WERI-Rb-1 (cell line): ENCODE data around the gene AMBRA1.
A peak's percentile ranks its signal among the peaks of the same experiment; 100 is the strongest.

ENCODE experiments used
- DNase-seq: peaks from one replicate; pipeline ENCODE4 v3.0.0-alpha.2; 2020
- H3K27ac ChIP-seq: fragments of 250-450 bp; sonication (Bioruptor Pico); 2 replicates; pipeline ENCODE4 v1.5.1; 2020; ENCODE audit warnings: mild to moderate bottlenecking, moderate library complexity
- H3K27me3 ChIP-seq: fragments of 250-450 bp; sonication (Bioruptor Pico); 2 replicates; pipeline ENCODE4 v1.5.1; 2021; ENCODE audit warnings: mild to moderate bottlenecking, low read depth, moderate library complexity; ENCODE audit not compliant: insufficient read depth, severe bottlenecking
- H3K36me3 ChIP-seq: fragments of 250-450 bp; sonication (Bioruptor Pico); 2 replicates; pipeline ENCODE4 v1.5.1; 2020; ENCODE audit warnings: mild to moderate bottlenecking, moderate library complexity
- H3K4me3 ChIP-seq: 2 replicates; pipeline ENCODE4 v1.5.1; 2011; ENCODE audit warnings: low read depth, mild to moderate bottlenecking, control low read depth, low read length
- H3K9me3 ChIP-seq: fragments of 250-450 bp; sonication (Bioruptor Pico); 2 replicates; pipeline ENCODE4 v1.5.1; 2021; ENCODE audit warnings: mild to moderate bottlenecking, moderate library complexity; ENCODE audit not compliant: severe bottlenecking
- CTCF ChIP-seq: IDR thresholded peaks from 2 replicates; pipeline ENCODE4 v1.5.1; 2011; ENCODE audit warnings: low read depth, mild to moderate bottlenecking, control low read depth, inconsistent platforms, low read length

Gene AMBRA1

DNA sequence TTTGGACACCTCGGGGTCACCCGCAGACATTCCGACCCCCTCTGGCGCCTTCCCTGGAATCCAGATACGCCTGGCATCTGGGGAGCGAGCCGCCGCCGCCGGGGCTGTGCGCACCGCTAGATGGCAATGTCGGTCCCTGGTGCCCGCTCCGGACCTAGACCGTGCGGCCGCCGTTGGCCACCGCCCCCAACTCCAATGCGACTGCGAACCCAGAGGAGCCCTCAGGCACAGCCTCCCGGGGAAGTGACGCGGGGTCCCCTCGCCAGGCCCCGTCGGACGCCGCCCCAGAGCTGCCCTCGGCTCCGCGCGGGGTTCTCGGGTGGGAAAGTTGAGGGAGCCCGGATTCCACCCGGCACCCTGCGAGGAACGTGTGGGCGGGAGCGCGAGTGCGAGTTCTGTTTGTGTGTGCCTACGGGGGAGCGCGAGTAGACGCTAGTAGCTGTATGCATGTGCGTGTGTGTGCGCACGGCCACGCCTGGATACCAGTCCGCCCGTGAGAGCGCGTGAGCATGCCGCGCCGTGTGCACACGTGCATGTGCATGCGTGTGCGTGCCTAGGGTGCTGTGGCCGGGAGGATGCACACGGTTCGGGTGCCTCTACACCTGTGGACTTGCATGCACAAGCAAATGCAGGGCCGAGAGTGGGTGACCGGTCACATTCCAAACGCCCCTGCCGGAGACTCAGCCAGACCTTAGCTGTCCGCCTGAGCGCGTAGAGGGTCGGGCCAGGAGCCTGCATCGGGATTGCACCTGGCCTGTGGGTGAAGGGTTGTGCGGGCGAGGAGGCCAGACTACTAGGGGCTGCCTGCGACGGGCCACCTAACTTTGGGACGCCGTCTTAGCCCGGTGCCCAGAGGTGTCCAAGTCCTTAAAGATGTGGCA is 204.1 kb downstream of the AMBRA1 start:
- peaks cover 8% of the 10 kb centered on the region for H3K27me3 ChIP-seq
- no peaks in the 10 kb centered on the region for H3K9me3 ChIP-seq
- DNase-seq = peak; percentile 85
- H3K4me3 ChIP-seq = peak overlapping the region; percentile 59
- TF ChIP-seq CTCF = peak; percentile 84
- no peaks in the 10 kb centered on the region; the same call in 1 of the 2 replicates for H3K36me3 ChIP-seq
- H3K27ac ChIP-seq = 0 out of 2 replicates have a peak overlapping the region, but pooled peaks have one; percentile 28

DNA sequence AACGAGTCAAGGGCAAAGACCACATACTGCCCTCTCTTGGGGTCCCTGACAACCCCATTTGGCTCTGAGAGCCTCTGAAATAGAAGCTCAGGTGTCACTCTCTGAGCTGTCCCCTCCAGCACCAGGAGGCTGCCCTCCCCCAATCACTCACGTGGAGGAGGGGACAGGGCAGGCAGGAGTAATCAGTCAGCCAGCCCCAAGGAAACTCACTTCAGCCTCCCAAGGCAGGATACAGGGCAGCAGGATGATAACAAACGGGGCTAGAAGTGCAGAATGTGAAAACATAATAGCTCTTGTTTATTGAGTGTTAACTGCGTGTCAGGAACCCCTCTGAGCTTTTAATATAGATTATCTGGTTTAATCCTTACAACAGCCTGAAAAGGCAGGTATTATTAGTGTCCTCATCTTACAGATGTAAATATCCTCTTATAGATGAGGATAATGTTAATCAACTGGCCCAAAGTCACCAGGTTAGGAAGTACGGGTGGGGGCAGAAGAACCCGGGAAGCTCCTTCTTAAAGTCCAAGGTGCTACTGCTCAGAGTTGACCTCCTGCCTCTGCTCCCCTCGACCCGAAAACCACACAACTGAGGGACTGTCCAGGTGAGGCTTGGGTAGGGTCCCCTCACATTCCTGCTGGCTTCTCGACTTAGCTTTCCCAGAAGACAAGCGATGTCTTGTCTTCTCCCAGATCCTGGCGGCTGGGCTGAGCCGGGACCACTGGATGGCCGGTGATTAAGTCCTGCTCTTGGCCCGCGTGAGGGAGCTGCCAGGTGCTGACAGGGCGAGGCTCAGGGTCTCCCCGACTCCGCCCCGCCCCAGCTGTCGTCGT is 205.0 kb downstream of the AMBRA1 start:
- Histone ChIP-seq H3K27ac (peak overlapping the region; percentile 28; the same call in 1 of the 2 replicates), H3K4me3 (peak overlapping the region; percentile 25), H3K27me3 (peaks cover 8% of the 10 kb centered on the region), H3K9me3 (no peaks in the 10 kb centered on the region), H3K36me3 (peaks cover 2% of the 10 kb centered on the region; the same call in 1 of the 2 replicates)
- peak; percentile 60 for DNase-seq
- no peak for TF ChIP-seq CTCF

DNA sequence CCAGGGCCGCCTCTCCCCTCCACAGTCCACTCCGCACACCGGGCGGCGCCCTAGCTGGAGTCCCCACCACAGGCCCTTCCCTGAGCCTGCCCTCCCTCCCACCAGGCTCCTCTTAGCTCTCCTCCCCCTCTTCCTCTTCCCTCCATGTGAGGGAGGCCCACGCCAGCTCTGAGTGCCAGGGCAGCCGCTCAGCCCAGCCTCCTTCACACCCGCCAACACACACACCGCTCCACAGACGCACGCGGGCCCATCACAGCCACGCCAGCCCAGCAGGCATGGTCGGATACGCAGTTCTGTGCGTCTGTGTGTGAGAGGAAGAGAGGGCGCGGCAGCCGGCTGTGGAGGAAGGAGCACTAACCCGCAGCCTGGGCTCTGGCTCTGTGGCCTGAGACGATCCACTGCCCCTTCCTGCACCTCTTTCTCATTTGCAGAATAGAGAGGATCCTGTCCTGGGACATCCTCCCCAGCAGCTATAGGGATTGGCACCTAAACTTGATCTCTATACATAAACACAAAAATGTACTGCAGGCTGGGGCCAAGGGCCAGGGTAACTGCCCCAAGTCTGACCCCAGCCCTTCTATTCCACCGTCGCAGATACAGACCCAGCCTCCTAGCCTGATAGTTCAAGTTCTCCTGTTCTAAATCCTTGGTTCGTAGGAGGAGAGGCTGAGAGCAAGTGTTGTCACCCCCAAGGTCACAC is 205.8 kb downstream of the AMBRA1 start:
- no peak overlapping the region for H3K27ac ChIP-seq
- peak; percentile 42 for DNase-seq
- peaks cover 8% of the 10 kb centered on the region for H3K27me3 ChIP-seq
- no peak for TF ChIP-seq CTCF
- H3K9me3 ChIP-seq = no peaks in the 10 kb centered on the region
- peaks cover 9% of the 10 kb centered on the region for H3K36me3 ChIP-seq
- H3K4me3 ChIP-seq = no peak overlapping the region; the same call in 1 of the 2 replicates

GRCh38 chr11:46387456-46387855 is 206.4 kb downstream of the AMBRA1 start:
- no peaks in the 10 kb centered on the region for H3K9me3 ChIP-seq
- no peak overlapping the region for H3K27ac ChIP-seq
- peaks cover 8% of the 10 kb centered on the region for H3K27me3 ChIP-seq
- H3K4me3 ChIP-seq = no peak overlapping the region
- peaks cover 14% of the 10 kb centered on the region for H3K36me3 ChIP-seq
- no peak for TF ChIP-seq CTCF
- DNase-seq = peak; percentile 6

GRCh38 chr11:46386674-46387073 is 207.1 kb downstream of the AMBRA1 start:
- TF ChIP-seq CTCF = no peak
- Histone ChIP-seq H3K27me3 (peaks cover 8% of the 10 kb centered on the region), H3K9me3 (no peaks in the 10 kb centered on the region), H3K4me3 (no peak overlapping the region), H3K36me3 (peaks cover 21% of the 10 kb centered on the region), H3K27ac (no peak overlapping the region)
- peak; percentile 8 for DNase-seq
